Sigmoid colon (tissue), 7 donors: Measurements from ENCODE around the gene FBXW4. TPM values are rescaled to one million over a fixed set of nuclear protein-coding genes. Genes with fewer than 3 reads are reported as not detected.

Experiments
- DNase-seq: peaks from one replicate; pipeline ENCODE4 v3.0.0-alpha.2; 2019
- H3K27ac ChIP-seq, 4 donors: fragments of 200-600 bp; sonication (generic); one replicate each; pipeline ENCODE4 v1.5.1; 2016 to 2019; ENCODE audit warnings: mild to moderate bottlenecking in 1 of 4
- H3K27me3 ChIP-seq, 3 donors: fragments of 200-600 bp; sonication (generic); one replicate each; pipeline ENCODE4 v1.5.1; 2019; ENCODE audit warnings: mild to moderate bottlenecking in 1 of 3
- H3K36me3 ChIP-seq, 4 donors: fragments of 200-600 bp; sonication (generic); one replicate each; pipeline ENCODE4 v1.5.1; 2016 to 2019
- H3K4me1 ChIP-seq, 4 donors: fragments of 200-600 bp; sonication (generic); one replicate each; pipeline ENCODE4 v1.5.1; 2017 to 2019
- H3K4me3 ChIP-seq, 4 donors: fragments of 200-600 bp; sonication (generic); one replicate each; pipeline ENCODE4 v1.5.1; 2017 to 2019; ENCODE audit warnings: mild to moderate bottlenecking in 2 of 4, moderate library complexity in 1 of 4
- H3K9me3 ChIP-seq, 4 donors: fragments of 200-600 bp in 3 of 4; sonication (generic) in 3 of 4; one replicate each; pipeline versions ENCODE4 v1.5.1 to v1.6.1; 2013 to 2019
- CTCF ChIP-seq, 4 experiments: fragments of 450-650 bp in 3 of 4; fragments of 200-600 bp in 1 of 4; IDR thresholded peaks; one replicate each; pipeline ENCODE4 v1.5.1; 2016 to 2019; ENCODE audit warnings: antibody characterized with exemption in 4 of 4, mild to moderate bottlenecking in 3 of 4, moderate library complexity in 2 of 4
- EP300 ChIP-seq, 4 donors: sonication (generic); formaldehyde crosslinking; IDR thresholded peaks; one replicate each; pipeline ENCODE4 v1.6.1; 2017; ENCODE audit warnings: antibody characterized with exemption in 4 of 4
- POLR2A ChIP-seq, 2 donors: fragments of 450-650 bp; IDR thresholded peaks; one replicate each; pipeline ENCODE4 v1.6.1; 2016; ENCODE audit warnings: antibody characterized with exemption in 2 of 2, mild to moderate bottlenecking in 2 of 2, moderate library complexity in 2 of 2
- POLR2AphosphoS5 ChIP-seq, 4 donors: sonication (generic); formaldehyde crosslinking; IDR thresholded peaks; one replicate each; pipeline ENCODE4 v1.6.1; 2017; ENCODE audit warnings: antibody characterized with exemption in 4 of 4
- WGBS, 2 donors: extraction: QIAGEN DNeasy Blood & Tissue Kit; methylation state at CpG; one replicate each; pipeline ENCODE4 v1.1.7; 2013; 5-methylcytosine and 5-hydroxymethylcytosine counted together
- intact Hi-C: fragments of 100-400 bp; cut with DNase I; formaldehyde crosslinking; loops from one replicate; pipeline ENCODE4 v1.15.1; 2023
- polyA plus RNA-seq, 3 donors: library from polyadenylated mRNA; stranded (reverse); fragments of 200-250 nt; gene quantifications; one replicate each; pipeline ENCODE4 v1.2.3, GENCODE V29; 2013
- total RNA-seq, 4 donors: library from RNA; depleted of rRNA; stranded (reverse); fragments of >200 nt; gene quantifications; one replicate each; pipeline ENCODE4 v1.1.0, GENCODE V29; 2016
- donor health status: healthy with polysubstance abuse.
- donor health status: Bipolar disorder and iron deficiency.
- donor health status: healthy.

Gene FBXW4
- total and polyA plus RNA-seq, 7 donors = 28.4 to 122 (median 89.7) TPM

- intact Hi-C loops = no loop called here
- WGBS, 2 donors = 88 to 90% methylated on average over 2 of the region's 2 CpGs
- DNase-seq = no peak
- Histone ChIP-seq H3K27ac (no peak overlapping the region), H3K9me3 (no peaks in the 10 kb centered on the region), H3K4me1 (no peaks in the 10 kb centered on the region), H3K27me3 (no peaks in the 10 kb centered on the region), H3K36me3 (peaks cover 0 to 45% (median 11%) of the 10 kb centered on the region in 4 donors), H3K4me3 (no peak overlapping the region)
- TF ChIP-seq POLR2AphosphoS5 (IDR thresholded peaks at IDR 0.05) (no peak), EP300 (IDR thresholded peaks at IDR 0.05) (no peak), POLR2A (IDR thresholded peaks at IDR 0.05) (no peak), CTCF (IDR thresholded peaks at IDR 0.05) (no peak)
These were observed 47.7 kb downstream of the FBXW4 start for GRCh38 chr10:101647255-101647654.

DNA sequence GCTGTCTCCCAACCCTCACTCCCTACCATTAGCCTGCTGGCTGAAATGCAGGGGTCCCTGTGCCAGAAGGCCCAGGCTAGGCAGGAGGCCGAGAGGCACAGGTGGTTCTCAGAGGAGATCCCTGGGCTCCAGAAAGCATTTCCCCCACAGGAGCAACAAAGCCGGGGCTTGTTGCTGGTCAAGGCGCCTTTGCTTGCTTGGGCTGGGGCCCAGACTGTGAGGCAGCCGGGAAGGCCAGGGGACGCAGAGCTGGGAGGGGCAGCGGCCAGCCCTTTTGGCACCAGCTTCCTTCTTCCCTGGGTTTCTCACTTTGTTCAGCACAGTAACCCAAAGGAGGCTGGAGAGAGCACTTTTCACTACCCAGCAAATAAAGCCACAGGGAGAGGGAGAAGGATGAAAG lies 48.6 kb downstream of the FBXW4 start:
- no peaks in the 10 kb centered on the region for H3K27me3 ChIP-seq
- intact Hi-C loops = no loop called here
- H3K4me3 ChIP-seq = no peak overlapping the region
- H3K36me3 ChIP-seq = peaks cover 0 to 40% (median 10%) of the 10 kb centered on the region in 4 donors
- no peaks in the 10 kb centered on the region for H3K9me3 ChIP-seq
- no peaks in the 10 kb centered on the region for H3K4me1 ChIP-seq
- H3K27ac ChIP-seq = no peak overlapping the region
- DNase-seq = peak; percentile 60
- 91 to 96% methylated on average over 6 of the region's 6 CpGs for WGBS, 2 donors
- TF ChIP-seq CTCF (IDR thresholded peaks at IDR 0.05) = no peak
- TF ChIP-seq POLR2A (IDR thresholded peaks at IDR 0.05) = no peak
- TF ChIP-seq EP300 (IDR thresholded peaks at IDR 0.05) = no peak
- TF ChIP-seq POLR2AphosphoS5 (IDR thresholded peaks at IDR 0.05) = no peak

- Histone ChIP-seq H3K36me3 (peaks cover 0 to 35% (median 7%) of the 10 kb centered on the region in 4 donors), H3K9me3 (no peaks in the 10 kb centered on the region), H3K4me1 (no peaks in the 10 kb centered on the region), H3K27me3 (no peaks in the 10 kb centered on the region), H3K27ac (no peak overlapping the region), H3K4me3 (no peak overlapping the region)
- WGBS, 2 donors = 88 to 98% methylated on average over 1 of the region's 1 CpG
- DNase-seq = no peak
- intact Hi-C loops = no loop called here
- TF ChIP-seq POLR2AphosphoS5 (IDR thresholded peaks at IDR 0.05) (no peak), POLR2A (IDR thresholded peaks at IDR 0.05) (no peak), CTCF (IDR thresholded peaks at IDR 0.05) (no peak), EP300 (IDR thresholded peaks at IDR 0.05) (no peak)
These were observed 49.3 kb downstream of the FBXW4 start for GRCh38 chr10:101645659-101646058.

DNA sequence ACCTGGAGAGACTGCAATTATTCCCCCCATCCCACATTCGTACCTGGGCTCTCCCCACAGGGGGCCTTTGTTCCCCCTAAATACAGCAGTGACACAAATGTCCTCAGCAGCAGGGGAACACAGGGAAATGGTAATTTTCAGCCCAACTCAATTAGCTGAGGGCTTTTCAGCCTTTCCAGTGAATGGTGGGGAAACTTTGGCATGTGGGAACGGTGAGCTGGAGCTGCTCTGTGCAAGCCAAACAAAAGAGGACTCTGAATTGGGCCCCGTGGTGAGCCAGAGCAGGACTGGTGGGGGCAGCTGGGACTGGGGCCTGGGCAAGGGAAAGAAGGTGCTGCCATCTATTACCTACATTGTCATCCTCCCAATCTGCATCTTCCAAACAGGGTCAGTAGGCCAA lies 51.0 kb downstream of the FBXW4 start:
- Histone ChIP-seq H3K27me3 (no peaks in the 10 kb centered on the region), H3K9me3 (no peaks in the 10 kb centered on the region), H3K27ac (no peak overlapping the region), H3K4me1 (peaks cover 0 to 4% (median 0%) of the 10 kb centered on the region in 4 donors), H3K36me3 (peaks cover 0 to 32% (median 5%) of the 10 kb centered on the region in 4 donors), H3K4me3 (no peak overlapping the region)
- no peak for TF ChIP-seq POLR2AphosphoS5 (IDR thresholded peaks at IDR 0.05)
- TF ChIP-seq CTCF (IDR thresholded peaks at IDR 0.05) = no peak
- 81 to 87% methylated on average over 3 of the region's 3 CpGs for WGBS, 2 donors
- DNase-seq = peak; percentile 10
- intact Hi-C loops = no loop called here

- no peak overlapping the region for H3K27ac ChIP-seq
- H3K9me3 ChIP-seq = no peaks in the 10 kb centered on the region
- intact Hi-C loops = no loop called here
- no peak for TF ChIP-seq POLR2AphosphoS5 (IDR thresholded peaks at IDR 0.05)
- no peak for TF ChIP-seq EP300 (IDR thresholded peaks at IDR 0.05)
- no peak for TF ChIP-seq CTCF (IDR thresholded peaks at IDR 0.05)
- no peak for TF ChIP-seq POLR2A (IDR thresholded peaks at IDR 0.05)
- H3K27me3 ChIP-seq = no peaks in the 10 kb centered on the region
- peaks cover 0 to 4% (median 0%) of the 10 kb centered on the region in 4 donors for H3K4me1 ChIP-seq
- H3K36me3 ChIP-seq = peaks cover 0 to 34% (median 5%) of the 10 kb centered on the region in 4 donors
- no peak for DNase-seq
- H3K4me3 ChIP-seq = no peak overlapping the region
- WGBS, 2 donors = 85 to 89% methylated on average over 3 of the region's 3 CpGs
These were observed 51.4 kb downstream of the FBXW4 start for GRCh38 chr10:101643546-101643945.
